IPS-NIHi7 (cell line): ENCODE measurements around the gene CCL17.
"Not testable (repeated sequence)": the region's sequence is repeated elsewhere in the genome, so short reads cannot be mapped to it uniquely, and the experiment has no call there.

ENCODE experiments used
- DNase-seq: peaks from one replicate; pipeline ENCODE4 v3.0.0; 2012; ENCODE audit warnings: mixed read lengths; ENCODE audit errors: extremely low spot score

Gene CCL17

DNA sequence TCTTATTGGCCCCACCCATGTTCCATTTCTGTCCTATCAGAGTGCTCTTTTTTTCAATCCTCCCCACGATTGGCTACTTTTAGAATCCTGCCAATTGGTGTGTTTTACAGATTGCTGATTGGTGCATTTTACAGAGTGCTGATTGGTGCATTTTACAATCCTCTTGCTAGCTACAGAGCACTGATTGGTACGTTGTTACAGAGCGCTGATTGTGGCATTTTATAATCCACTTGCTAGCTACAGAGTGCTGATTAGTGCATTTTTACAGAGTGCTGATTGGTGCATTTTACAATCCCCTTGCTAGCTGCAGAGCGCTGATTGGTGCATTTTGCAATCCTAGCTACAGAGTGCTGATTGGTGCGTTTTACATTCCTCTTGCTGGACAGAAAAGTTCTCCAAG, 9.5 kb upstream of the CCL17 start:
- DNase-seq: no peak

DNA sequence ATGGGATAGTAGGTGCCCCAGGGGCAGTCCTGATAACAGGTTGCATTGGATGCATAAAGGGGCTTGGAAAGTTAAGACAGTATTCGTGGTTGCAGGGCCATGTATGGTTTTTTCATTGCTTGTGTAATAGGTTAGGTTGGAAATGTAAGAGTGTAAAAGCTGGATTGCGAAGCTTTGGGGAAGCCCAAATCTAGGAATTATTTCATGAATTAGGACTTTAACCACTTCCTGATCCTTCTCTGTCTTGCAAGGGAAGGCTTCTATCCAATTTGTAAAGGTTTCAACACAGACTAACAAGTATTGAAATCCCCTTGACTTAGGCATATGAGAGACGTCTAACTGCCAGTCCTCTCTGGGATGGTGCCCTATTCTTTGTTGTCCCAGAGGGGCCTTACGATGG, 7.8 kb upstream of the CCL17 start:
- DNase-seq: no peak

DNA sequence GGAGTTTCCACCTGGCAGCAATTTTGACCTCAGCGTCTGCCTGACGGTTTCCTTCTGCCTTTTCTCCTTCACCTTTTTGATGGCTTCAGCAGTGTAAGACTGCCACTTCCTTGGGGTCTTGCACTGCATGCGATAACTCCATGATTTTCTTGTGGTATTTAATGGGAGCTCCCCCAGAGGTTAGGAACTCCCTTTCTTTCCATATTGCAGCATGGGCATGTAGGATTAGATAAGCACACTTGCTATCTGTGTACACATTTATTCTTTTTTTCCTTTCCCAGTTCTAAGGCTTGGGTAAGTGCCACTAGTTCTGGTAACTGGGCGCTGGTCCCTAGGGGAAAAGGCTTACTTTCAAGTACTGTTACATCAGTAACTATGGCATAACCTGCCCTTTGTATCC, 7.1 kb upstream of the CCL17 start:
- DNase-seq: not testable (repeated sequence)

GRCh38 chr16:57401943-57402640, 2.5 kb upstream of the CCL17 start:
- DNase-seq: peak; percentile 53

- DNase-seq: no peak
These were observed 530 bp downstream of the CCL17 start for GRCh38 chr16:57405097-57405496.

GRCh38 chr16:57406881-57407280, 2.3 kb downstream of the CCL17 start:
- no peak for DNase-seq

GRCh38 chr16:57407521-57408353, 3.2 kb downstream of the CCL17 start:
- no peak for DNase-seq

GRCh38 chr16:57409065-57409464, 4.5 kb downstream of the CCL17 start:
- DNase-seq: no peak

DNA sequence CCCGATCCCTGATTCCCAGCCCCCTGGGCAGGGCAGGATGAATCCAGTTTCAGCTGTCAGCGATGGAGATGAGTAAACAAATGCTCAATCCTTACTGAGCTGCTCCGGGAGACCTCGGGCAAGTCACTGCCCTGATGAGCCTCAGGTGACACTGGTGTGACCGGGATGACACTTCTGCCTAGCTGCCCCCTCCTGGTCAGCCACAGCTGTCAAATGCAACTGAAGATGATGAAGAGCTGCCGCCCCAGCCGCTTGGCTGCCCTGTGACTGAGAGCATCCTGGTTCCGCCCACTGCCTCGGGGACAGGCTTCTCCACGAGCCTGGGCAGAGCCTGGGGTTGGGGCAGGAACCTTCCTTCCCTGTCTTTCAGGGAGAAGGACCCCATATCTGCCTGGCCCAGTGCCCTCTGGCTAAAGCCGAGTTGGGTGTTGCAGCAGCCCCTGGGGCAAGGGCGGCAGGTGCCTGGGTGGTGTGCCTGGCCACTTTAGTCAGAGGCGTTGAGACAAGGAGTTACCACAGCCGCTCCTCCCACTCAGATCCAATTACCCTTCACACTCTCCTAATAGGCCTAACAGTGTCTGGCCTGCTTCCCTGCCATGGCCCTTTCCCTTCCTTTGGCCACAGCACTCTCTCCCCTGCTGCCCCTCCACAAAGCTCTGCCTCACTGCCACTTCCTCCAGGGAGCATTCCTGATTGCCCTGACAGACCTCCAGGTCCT, 5.5 kb downstream of the CCL17 start:
- DNase-seq: no peak

DNA sequence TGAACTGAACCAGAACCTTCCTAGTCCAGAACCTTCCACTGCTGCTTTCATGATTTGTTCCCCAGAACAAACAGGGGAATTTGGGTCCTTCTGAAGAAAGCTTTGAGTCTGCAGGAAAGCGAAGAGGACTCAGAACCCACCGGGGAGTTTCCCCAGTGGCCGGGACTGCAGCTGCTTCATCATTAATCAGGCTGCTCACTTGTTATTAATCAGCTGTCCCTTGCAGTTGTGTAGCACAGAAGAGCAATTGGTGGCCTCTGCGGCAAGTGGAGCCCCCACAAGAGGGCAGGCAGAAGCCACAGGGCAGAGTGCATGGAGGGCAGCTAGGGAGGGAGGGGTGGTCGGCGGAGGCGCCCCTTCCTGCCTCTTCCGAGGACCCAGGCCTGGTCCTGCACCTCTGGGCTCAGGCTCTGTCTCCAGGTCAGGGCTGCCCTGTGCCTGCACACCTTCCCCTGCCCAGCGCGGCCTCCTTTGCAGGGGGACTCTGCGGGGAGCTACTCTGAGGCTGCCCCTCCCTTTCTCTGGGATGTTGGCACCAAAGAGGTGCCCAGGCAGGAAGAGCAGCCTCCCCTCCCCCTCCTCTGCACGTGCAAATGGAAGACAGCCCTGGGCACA, 6.9 kb downstream of the CCL17 start:
- DNase-seq: no peak

DNA sequence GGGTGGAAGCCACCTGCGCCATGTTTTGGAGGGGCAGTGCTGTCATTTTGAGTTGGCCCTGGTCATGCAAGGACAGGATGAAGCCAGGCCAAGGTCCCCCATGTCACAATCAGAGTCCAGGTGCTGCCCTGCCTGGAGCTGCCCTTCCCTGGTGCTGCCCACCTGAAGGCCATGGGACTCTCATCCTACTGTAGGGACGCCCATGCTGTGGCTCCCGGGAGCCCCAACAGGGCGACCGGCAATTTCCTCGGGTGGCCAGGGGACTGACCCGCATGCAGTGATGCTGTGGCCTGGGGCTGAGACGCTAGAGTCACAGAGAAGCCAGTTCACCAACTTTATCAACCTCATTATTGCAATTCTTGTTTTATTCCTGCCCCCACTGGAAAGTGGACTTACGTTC, 8.0 kb downstream of the CCL17 start:
- DNase-seq: no peak

GRCh38 chr16:57413301-57413730, 8.7 kb downstream of the CCL17 start:
- DNase-seq: no peak

DNA sequence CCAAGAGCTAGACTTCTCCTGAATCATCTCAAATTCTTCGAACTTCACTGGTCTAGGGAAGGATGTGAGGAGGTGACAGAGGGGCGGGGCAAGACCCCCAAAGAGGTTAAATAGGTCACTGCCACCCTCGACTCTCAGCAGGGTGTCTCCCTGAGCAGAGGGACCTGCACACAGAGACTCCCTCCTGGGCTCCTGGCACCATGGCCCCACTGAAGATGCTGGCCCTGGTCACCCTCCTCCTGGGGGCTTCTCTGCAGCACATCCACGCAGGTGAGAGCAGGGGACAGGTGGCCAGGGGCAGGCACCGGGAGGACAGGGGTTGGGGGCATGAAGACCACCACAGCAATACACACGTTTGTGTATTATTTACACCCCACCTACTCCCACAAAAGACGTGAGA, 9.2 kb downstream of the CCL17 start:
- no peak for DNase-seq

DNA sequence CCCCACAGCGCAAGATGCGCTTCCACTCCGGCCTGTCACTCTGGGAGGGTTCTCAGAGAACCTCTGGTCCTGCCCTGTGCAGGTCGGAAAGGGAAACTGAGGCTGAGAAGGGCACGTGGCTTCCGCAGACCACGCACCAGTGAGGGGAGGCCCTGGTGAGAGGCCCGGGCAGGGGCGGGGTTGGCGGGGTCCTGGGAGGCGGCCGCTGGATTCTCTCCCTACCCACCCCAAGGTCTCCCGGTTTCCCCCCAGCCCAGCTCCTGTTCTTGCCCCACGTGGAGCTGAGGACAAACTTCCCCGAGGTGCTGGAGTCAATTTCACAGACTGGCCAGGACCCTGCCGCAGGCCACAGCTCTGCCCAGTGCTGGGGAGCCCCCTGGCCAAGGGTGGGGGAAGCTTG, 11.5 kb downstream of the CCL17 start:
- DNase-seq: no peak

DNA sequence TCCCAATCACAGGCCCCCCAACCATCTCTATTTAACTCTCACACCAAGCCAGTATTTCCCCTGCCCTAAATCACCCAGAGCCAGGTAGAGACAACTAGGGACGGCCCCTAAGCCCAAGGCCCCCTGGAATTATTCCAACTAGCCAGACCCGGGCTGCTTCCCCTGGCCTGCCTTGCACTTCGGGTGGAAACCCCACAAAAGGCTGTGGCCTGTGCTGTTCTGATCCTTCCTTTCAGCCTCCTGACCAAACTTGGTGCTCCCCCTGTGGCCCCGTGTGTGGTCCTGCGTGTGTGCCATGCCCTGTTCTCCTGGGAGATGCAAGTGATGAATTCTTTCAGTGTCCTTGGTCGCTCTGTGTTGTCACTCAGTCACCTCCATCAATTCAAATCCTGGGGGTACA, 14.9 kb downstream of the CCL17 start:
- no peak for DNase-seq

DNA sequence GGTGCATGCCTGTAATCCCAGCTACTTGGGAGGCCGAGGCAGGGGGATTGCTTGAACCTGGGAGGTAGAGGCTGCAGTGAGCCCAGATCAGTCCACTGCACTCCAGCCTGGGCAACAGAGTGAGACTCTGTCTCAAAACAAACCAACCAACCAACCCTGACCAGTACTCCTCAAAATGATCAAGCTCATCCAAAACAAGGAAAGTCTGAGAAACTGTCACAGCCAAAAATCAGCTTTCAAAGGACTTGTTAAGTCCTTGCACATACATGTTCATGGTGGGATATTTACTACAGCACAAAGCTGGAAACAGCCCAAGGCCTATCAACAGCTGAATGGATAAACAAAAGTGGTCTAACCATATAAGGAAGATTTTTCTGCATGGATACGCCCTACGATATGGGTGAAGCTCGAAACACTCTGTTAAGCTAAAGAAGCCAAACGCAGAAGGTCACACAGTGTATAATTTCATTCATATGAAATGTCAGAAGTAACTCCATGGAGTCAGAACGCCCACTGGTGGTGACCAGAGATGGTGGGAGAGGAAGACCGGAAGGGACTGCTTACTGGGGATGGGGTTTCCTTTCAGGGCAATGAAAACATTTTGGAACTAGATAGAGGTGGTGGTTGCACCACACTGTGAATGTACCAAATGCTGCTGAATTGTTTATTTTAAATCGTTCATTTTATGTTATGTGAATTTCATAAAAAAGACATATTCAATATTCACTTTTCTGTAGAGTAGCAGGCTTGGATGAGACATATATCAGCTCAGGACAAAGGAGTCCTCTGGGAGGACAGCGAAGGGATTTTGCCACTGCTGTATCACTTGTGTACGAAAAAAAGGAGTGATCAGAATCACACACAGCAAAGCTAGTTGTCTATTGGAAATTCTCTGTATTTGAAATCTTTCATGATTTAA, 17.7 kb downstream of the CCL17 start:
- DNase-seq: peak; percentile 58

GRCh38 chr16:57423152-57423551, 18.6 kb downstream of the CCL17 start:
- no peak for DNase-seq

DNA sequence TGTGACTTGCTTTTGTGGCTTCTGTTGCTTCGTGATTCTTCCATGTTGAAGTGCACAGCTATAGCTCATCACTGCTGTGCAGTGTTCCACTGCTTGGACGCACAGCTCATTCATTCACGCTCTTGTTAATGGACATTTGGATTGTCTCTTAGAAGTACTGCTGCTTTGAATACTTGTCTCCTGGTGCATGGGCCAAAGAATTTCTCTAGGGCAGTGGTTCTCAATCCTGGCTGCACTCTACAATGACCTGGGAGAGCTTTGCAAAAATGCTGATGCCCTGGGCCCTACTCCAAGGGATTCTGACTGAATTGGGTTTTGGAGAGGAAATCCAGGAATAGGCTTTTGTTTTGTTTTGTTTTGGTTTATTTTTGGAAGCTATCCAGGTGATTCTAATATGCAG, 20.0 kb downstream of the CCL17 start:
- DNase-seq: no peak

DNA sequence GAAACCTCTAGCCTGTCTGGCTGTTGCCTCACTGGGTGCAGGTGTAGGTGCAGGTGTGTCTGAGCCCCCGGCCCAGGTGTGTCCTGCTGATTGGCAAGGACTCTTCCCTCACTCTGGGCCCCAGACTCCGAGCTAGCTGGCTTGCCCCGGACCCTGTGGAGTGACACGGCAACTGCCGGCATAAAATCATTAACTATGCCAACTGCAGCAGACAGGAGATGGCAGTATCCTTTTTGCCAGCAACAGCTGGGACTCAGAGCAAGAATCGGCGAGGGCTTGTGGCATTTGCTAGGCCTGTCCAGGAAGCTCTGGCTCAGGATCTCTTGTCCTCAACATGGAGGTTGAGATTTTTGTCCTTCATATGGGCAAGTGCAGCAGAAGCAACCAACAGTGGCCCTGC, 21.8 kb downstream of the CCL17 start:
- DNase-seq: no peak

- DNase-seq: no peak
These were observed 22.7 kb downstream of the CCL17 start for GRCh38 chr16:57427307-57427706.

- no peak for DNase-seq
These were observed 23.3 kb downstream of the CCL17 start for GRCh38 chr16:57427824-57428223.
